GM12892 (cell line): ENCODE data around the gene WASF2.

Experiments
- POLR2A ChIP-seq: IDR thresholded peaks from 2 replicates; pipeline ENCODE4 v1.6.1; 2011; ENCODE audit warnings: low read depth, low read length, control low read depth
- POLR2AphosphoS5 ChIP-seq: IDR thresholded peaks from 2 replicates; pipeline ENCODE4 v1.6.1; 2011; ENCODE audit warnings: low read depth, low read length, control low read depth
- TAF1 ChIP-seq: IDR thresholded peaks from 2 replicates; pipeline ENCODE4 v1.6.1; 2011; ENCODE audit warnings: low read depth, mild to moderate bottlenecking, control low read depth, low read length, borderline replicate concordance

DNA sequence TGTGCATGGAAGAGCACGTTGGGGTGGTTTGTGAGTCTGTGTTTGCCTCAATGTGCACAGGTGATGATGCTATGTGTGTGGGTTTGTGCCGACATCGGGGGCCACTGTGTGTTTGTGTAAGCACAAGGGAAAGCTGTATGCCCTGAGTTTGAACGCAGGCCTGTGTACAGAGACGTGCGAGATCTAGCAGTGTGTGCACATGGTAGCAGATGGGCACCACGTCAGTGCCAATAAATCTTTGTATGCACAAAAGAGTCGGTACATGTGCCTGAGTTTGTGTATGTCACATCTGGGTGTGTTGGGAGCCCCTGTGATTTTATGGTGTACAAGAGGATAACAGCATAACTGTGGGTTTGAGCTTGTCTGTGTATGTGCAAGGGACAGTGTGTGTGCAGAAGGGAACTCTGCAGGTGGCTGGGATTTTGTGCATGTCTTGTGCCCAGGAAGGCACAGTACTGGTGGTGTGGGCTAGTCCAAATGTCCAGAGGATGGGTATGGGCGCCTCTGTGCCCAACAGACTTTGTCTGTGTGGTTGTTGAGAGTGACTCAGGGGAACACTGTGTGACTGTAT lies 32.0 kb upstream of the WASF2 start:
- no peak for TF ChIP-seq POLR2A
- no peak for TF ChIP-seq POLR2AphosphoS5
- TF ChIP-seq TAF1, result no peak
